HCT116 (cell line): ENCODE results near the gene NINJ1.

Source experiments
- CEBPB ChIP-seq: IDR thresholded peaks from 2 replicates; pipeline ENCODE4 v1.6.1; 2012; ENCODE audit warnings: low read depth
- FOSL1 ChIP-seq: IDR thresholded peaks from 2 replicates; pipeline ENCODE4 v1.6.1; 2012; ENCODE audit warnings: low read depth
- POLR2AphosphoS5 ChIP-seq: IDR thresholded peaks from 2 replicates; pipeline ENCODE4 v1.6.1; 2011; ENCODE audit warnings: mild to moderate bottlenecking, low read depth, low read length, moderate library complexity
- SIN3A ChIP-seq: IDR thresholded peaks from 2 replicates; pipeline ENCODE4 v1.6.1; 2012; ENCODE audit warnings: low read depth
- TF ChIP-seq, protein P1 (sequence below), 3 experiments: fragments of 200-600 bp in 1 of 3; sonication (generic) in 1 of 3; IDR thresholded peaks in 2 of 3; conservative IDR thresholded peaks in 1 of 3; 2 replicates each; pipeline ENCODE4 v1.5.1; 2012 to 2017; ENCODE audit warnings: low read depth in 2 of 3, low read length in 2 of 3, antibody characterized with exemption in 1 of 3, borderline replicate concordance in 1 of 3, control low read depth in 1 of 3, mild to moderate bottlenecking in 1 of 3, mixed read lengths in 1 of 3, mixed run types in 1 of 3, moderate library complexity in 1 of 3; ENCODE audit not compliant: insufficient read depth in 1 of 3

DNA sequence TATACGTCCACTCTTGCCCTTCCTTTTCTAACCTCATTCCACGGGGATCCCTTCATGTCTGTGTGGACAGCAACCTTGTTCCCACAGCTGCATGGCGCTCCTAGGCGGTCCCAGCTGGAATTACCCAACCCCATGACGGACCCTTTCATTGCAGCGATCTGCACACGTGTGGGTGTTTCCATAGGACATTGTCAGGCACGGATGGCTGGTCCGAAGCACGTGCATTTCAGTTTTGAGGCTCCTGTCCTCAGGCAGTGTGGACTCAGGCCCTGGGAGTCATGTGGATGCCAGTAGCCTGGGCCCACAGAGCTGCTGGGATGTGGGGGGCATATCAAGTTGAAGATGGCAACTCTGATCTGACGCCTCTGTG lies 23.1 kb downstream of the NINJ1 start:
- TF ChIP-seq FOSL1 (no peak), CEBPB (no peak), POLR2AphosphoS5 (no peak), SIN3A (no peak)
- TF ChIP-seq, protein P1, sequence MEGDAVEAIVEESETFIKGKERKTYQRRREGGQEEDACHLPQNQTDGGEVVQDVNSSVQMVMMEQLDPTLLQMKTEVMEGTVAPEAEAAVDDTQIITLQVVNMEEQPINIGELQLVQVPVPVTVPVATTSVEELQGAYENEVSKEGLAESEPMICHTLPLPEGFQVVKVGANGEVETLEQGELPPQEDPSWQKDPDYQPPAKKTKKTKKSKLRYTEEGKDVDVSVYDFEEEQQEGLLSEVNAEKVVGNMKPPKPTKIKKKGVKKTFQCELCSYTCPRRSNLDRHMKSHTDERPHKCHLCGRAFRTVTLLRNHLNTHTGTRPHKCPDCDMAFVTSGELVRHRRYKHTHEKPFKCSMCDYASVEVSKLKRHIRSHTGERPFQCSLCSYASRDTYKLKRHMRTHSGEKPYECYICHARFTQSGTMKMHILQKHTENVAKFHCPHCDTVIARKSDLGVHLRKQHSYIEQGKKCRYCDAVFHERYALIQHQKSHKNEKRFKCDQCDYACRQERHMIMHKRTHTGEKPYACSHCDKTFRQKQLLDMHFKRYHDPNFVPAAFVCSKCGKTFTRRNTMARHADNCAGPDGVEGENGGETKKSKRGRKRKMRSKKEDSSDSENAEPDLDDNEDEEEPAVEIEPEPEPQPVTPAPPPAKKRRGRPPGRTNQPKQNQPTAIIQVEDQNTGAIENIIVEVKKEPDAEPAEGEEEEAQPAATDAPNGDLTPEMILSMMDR (IDR thresholded peaks at IDR 0.05 in 2 of 3, conservative IDR thresholded peaks at IDR 0.05 in 1 of 3; ENCODE audit: borderline replicate concordance in 1 of 3, insufficient read depth in 1 of 3, low read depth in 2 of 3, low read length in 2 of 3), result no peak
